Measurements from ENCODE around the gene CUL7. TPM values are rescaled to one million over a fixed set of nuclear protein-coding genes. Genes with fewer than 3 reads are reported as not detected.
"Not testable (repeated sequence)": the region's sequence is repeated elsewhere in the genome, so short reads cannot be mapped to it uniquely, and the experiment has no call there.

The CUL7 gene
- total RNA-seq, 1 donor from 2014 or later: 20.1 TPM

- no peak for ATAC-seq
- intact Hi-C loops (cut with DNase I): no loop called here
Observed at GRCh38 chr6:43001843-43002242, 51.8 kb downstream of the CUL7 start.

GRCh38 chr6:42998205-42998604 is 55.4 kb downstream of the CUL7 start:
- intact Hi-C loops (cut with DNase I); H3K27me3 ChIP-seq: not testable (repeated sequence)

More at GRCh38 chr6:43001843-43002242, 51.8 kb downstream of the CUL7 start:
- no peak overlapping the region for H3K27ac ChIP-seq
- no peaks in the 10 kb centered on the region for H3K4me1 ChIP-seq
- no peak overlapping the region for H3K4me3 ChIP-seq
- no peak for DNase-seq
- no peak for TF ChIP-seq CTCF (IDR thresholded peaks at IDR 0.05)
- H3K36me3 ChIP-seq: peaks cover 4% of the 10 kb centered on the region
- no peaks in the 10 kb centered on the region for H3K27me3 ChIP-seq
- H3K9me3 ChIP-seq: no peaks in the 10 kb centered on the region

GRCh38 chr6:42996513-42996912 is 57.1 kb downstream of the CUL7 start:
- ATAC-seq (no peak), DNase-seq (no peak)

More at GRCh38 chr6:42998205-42998604, 55.4 kb downstream of the CUL7 start:
- H3K4me1 ChIP-seq, DNase-seq, H3K27ac ChIP-seq, H3K9me3 ChIP-seq, H3K36me3 ChIP-seq, ATAC-seq, H3K4me3 ChIP-seq: not testable (repeated sequence)

GRCh38 chr6:42993445-42993844 is 60.2 kb downstream of the CUL7 start:
- no peak for DNase-seq
- no peak overlapping the region for H3K27ac ChIP-seq
- H3K27me3 ChIP-seq: no peaks in the 10 kb centered on the region
- ATAC-seq: no peak
- no peak overlapping the region for H3K4me3 ChIP-seq
- intact Hi-C loops (cut with DNase I): no loop called here
- TF ChIP-seq CTCF (IDR thresholded peaks at IDR 0.05): no peak
- H3K9me3 ChIP-seq: no peaks in the 10 kb centered on the region
- peaks cover 27% of the 10 kb centered on the region for H3K36me3 ChIP-seq
- H3K4me1 ChIP-seq: peaks cover 4% of the 10 kb centered on the region

More at GRCh38 chr6:42996513-42996912, 57.1 kb downstream of the CUL7 start:
- no peak for TF ChIP-seq CTCF (IDR thresholded peaks at IDR 0.05)
- Histone ChIP-seq H3K9me3 (no peaks in the 10 kb centered on the region), H3K4me1 (no peaks in the 10 kb centered on the region), H3K36me3 (peaks cover 5% of the 10 kb centered on the region), H3K4me3 (no peak overlapping the region), H3K27ac (no peak overlapping the region), H3K27me3 (no peaks in the 10 kb centered on the region)
- intact Hi-C loops (cut with DNase I): no loop called here

GRCh38 chr6:42989923-42990322 is 63.7 kb downstream of the CUL7 start:
- H3K27ac ChIP-seq: no peak overlapping the region
- H3K9me3 ChIP-seq: no peaks in the 10 kb centered on the region
- intact Hi-C loops (cut with DNase I): no loop called here
- DNase-seq: no peak
- H3K4me1 ChIP-seq: peaks cover 38% of the 10 kb centered on the region
- H3K4me3 ChIP-seq: no peak overlapping the region
- peaks cover 27% of the 10 kb centered on the region for H3K36me3 ChIP-seq
- no peaks in the 10 kb centered on the region for H3K27me3 ChIP-seq
- no peak for ATAC-seq
- no peak for TF ChIP-seq CTCF (IDR thresholded peaks at IDR 0.05)

- ATAC-seq: no peak
- TF ChIP-seq CTCF (IDR thresholded peaks at IDR 0.05): no peak
Observed at GRCh38 chr6:42988486-42989020, 65.1 kb downstream of the CUL7 start.

More at GRCh38 chr6:42988486-42989020, 65.1 kb downstream of the CUL7 start:
- H3K4me1 ChIP-seq: peaks cover 38% of the 10 kb centered on the region
- no peak for DNase-seq
- intact Hi-C loops (cut with DNase I): no loop called here
- peaks cover 27% of the 10 kb centered on the region for H3K36me3 ChIP-seq
- H3K9me3 ChIP-seq: no peaks in the 10 kb centered on the region
- H3K4me3 ChIP-seq: no peak overlapping the region
- H3K27me3 ChIP-seq: no peaks in the 10 kb centered on the region
- no peak overlapping the region for H3K27ac ChIP-seq

Other genes starting within 250 kb of the CUL7 start
- gene RPL7L1, start 174.2 kb downstream of the CUL7 start, total RNA-seq: 64.9 TPM
- gene PTCRA, start 137.8 kb downstream of the CUL7 start, total RNA-seq: 5.0 TPM
- gene CNPY3, start 124.4 kb downstream of the CUL7 start, total RNA-seq: 63.7 TPM
- 1.4 TPM for gene GNMT, start 93.1 kb downstream of the CUL7 start, total RNA-seq
- 30.4 TPM for gene PEX6, start 74.7 kb downstream of the CUL7 start, total RNA-seq
- gene PPP2R5D, start 69.3 kb downstream of the CUL7 start, total RNA-seq: 24.1 TPM
- 45.5 TPM for gene MEA1, start 39.9 kb downstream of the CUL7 start, total RNA-seq
- 58.8 TPM for gene KLHDC3, start 39.6 kb downstream of the CUL7 start, total RNA-seq
- 39.4 TPM for gene RRP36, start 32.2 kb downstream of the CUL7 start, total RNA-seq
- gene MRPL2, start 5.6 kb upstream of the CUL7 start, total RNA-seq: 42.4 TPM
- 32.0 TPM for gene KLC4, start 5.8 kb upstream of the CUL7 start, total RNA-seq
- 97.1 TPM for gene PTK7, start 22.5 kb upstream of the CUL7 start, total RNA-seq
- gene SRF, start 117.4 kb upstream of the CUL7 start, total RNA-seq: 33.6 TPM
- 37.4 TPM for gene CUL9, start 128.3 kb upstream of the CUL7 start, total RNA-seq
- gene DNPH1, start 175.6 kb upstream of the CUL7 start, total RNA-seq: 27.6 TPM
- gene TTBK1, start 189.6 kb upstream of the CUL7 start, total RNA-seq: 0.17 TPM
- gene SLC22A7, start 244.4 kb upstream of the CUL7 start, total RNA-seq: not detected

All from upper lobe of right lung (tissue), 1 donor.